OCI-M2 (cell line): ENCODE measurements around the gene ZFR2.
"Not testable (repeated sequence)": the region's sequence is repeated elsewhere in the genome, so short reads cannot be mapped to it uniquely, and the experiment has no call there.

Source experiments
- DNase-seq: peaks from one replicate; lab custom pipeline; 2025; ENCODE audit not compliant: unreplicated experiment; lab: John Stamatoyannopoulos, UW

The ZFR2 gene

GRCh38 chr19:3874695-3875094, 5.9 kb upstream of the ZFR2 start:
- not testable (repeated sequence) for DNase-seq

- DNase-seq, result no peak
Observed at GRCh38 chr19:3873151-3873550, 4.3 kb upstream of the ZFR2 start.

GRCh38 chr19:3867971-3868769, 668 bp downstream of the ZFR2 start:
- no peak for DNase-seq

DNA sequence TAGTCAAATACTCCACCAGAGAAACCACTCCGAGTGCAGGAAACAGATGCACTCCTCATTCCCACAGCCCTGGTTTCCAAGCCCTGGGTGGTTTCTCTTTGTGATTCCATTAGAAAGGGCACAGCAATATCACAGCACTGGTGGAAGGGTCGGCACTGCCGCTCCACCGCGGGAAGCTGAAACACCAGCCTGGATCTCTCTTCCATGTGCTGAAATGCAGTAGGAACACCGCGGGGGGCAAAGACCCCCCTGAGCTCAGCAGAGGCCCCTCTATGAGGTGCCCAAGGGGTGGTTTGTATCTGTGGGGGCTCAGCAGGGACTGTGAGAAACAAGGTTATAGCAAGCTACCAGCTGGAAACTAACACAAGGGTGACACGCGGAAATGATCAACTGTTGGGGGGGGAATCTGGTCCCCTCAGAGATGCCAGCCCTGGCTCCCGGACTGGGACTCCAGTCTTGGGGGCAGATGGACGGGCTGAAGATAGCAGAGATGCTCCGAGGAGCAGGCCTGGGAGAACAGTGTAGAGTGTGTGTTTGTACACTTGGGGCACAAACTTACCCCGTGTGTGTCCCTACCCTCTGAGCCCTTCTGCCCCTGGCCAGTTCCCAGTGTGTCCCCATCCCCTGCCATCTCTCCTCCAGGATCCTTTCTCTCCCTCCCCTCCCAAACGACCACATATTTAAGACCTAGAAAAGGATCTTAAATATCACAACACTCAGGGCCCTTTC, 1.8 kb downstream of the ZFR2 start:
- no peak for DNase-seq

- DNase-seq, result no peak
Observed at GRCh38 chr19:3863648-3864047, 5.2 kb downstream of the ZFR2 start.

DNA sequence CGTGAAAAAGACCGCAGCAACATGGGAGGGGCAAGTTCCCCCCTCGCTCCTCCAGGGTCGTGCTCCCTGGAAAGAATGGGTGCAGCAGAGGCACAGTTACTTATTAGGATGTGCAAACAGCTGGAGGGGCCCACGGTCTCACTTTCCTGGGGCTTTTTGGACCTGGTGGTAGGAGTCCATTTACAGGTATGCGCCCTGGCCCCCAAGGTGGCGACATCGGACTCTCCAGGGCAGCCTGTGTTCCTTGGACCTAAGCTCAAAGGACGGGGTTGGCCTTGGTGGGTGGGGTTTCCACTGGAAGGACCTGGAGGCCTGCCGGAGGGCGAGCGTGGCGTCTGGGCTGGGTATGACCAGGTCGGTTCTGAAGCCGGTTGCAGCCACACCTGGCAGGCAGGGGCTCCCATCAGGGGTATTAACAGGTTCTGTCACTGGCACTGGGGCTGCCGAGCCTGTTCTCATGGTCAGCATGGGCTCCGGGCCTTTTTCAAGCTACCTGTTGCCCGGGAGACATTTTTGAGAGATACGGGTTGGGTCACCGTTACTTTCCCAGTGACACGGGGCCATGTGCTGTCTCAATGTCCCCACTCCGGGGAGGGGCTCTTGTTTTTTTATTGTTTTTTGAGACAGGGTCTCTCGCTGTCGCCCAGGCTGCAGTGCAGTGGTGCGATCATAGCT, 5.9 kb downstream of the ZFR2 start:
- DNase-seq, result no peak

GRCh38 chr19:3860499-3860898, 8.3 kb downstream of the ZFR2 start:
- DNase-seq, result no peak

DNA sequence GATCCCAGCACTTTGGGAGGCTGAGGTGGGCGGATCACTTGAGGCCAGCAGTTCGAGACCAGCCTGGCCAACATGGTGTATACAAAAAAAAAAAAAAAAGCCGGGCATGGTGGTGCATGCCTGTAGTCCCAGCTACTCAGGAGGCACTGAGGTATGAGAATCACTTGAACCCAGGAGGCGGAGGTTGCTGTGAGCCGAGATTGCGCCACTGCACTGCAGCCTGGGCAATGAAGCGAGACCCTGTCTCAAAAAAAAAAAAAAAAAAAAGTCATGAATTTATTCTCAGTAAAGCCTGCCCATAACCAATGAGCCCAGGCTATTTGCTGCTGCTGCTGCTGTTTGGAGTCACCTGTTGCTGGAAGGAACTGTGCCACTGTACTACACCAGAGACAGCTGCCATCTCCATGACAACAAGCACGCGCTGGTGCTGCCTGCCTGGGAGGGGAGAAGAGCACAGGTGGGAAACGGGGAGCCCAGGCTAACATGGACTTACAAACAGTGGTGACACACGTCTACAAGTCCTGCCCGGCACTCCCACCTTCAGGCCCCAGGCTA, 11.3 kb downstream of the ZFR2 start:
- no peak for DNase-seq

- no peak for DNase-seq
Observed at GRCh38 chr19:3855320-3855719, 13.5 kb downstream of the ZFR2 start.

DNA sequence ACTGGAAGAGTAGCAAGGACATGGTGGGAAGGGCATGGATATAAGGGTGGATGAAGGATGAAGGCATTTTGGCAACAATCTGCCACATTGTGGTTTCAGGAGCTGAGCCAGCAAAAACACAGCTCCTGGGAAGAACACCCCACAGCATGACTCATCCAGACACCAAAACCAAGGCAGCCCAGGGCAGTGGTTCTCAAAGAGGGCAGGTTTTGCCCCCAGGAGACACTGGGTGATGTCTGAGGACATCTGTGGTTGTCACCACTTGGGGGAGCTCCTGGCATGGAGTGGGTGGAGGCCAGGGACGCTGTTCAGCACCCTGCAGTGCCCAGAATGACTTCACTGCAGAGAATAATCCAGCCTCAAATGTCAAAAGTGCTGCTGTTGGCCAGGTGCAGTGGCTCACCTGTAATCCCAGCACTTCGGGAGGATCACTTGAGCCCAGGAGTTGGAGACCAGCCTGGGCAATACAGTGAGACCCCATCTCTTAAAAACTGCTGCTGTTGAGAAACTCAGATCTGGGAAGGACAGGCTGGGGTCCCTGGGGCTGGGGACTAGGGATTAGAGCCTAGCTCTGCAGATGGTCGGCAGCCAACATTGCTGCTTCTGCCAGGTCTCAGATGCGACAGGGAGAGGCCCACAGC, 16.1 kb downstream of the ZFR2 start:
- no peak for DNase-seq

- no peak for DNase-seq
Observed at GRCh38 chr19:3852177-3852511, 16.7 kb downstream of the ZFR2 start.

DNA sequence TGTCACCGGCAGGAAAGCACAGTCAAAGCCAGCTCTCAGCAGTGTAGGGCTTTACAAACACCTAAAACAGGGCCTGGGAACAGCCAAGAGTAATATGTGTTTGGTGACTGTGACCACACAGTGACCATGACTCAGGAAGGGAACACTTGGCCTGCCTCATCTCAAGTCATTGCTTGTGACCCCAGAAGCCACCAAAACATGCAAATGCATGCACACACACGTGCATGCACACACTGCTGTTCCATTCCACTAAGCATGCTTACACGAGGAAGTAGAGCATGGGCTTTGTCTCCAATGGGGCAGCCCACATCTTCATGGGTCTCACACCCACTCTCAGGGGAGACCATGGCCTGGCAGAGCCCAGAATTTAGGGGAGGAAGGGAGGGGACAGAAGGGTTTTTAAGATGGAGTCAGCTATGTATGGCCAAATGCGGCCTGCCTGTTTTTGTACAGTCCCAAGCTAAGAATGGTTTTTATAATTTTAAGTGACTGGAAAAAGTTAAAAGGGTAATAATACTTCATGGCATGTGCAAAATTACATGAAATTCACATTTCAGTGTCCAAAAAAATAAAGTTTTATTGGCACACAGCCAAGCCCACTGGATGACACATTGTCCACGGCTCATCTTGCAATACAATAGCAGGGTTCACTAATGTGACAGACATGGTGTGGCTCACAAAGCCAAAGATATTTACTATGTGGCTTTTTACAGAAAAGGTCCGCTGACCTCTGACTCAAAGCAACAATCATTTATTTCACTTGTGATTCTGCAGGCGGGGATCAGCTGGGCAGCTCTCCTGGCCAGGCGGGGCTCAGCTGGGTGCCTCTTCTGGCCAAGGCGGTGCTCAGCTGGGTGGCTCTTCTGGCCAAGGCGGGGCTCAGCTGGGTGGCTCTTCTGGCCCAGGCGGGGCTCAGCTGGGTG, 17.3 kb downstream of the ZFR2 start:
- DNase-seq, result no peak

DNA sequence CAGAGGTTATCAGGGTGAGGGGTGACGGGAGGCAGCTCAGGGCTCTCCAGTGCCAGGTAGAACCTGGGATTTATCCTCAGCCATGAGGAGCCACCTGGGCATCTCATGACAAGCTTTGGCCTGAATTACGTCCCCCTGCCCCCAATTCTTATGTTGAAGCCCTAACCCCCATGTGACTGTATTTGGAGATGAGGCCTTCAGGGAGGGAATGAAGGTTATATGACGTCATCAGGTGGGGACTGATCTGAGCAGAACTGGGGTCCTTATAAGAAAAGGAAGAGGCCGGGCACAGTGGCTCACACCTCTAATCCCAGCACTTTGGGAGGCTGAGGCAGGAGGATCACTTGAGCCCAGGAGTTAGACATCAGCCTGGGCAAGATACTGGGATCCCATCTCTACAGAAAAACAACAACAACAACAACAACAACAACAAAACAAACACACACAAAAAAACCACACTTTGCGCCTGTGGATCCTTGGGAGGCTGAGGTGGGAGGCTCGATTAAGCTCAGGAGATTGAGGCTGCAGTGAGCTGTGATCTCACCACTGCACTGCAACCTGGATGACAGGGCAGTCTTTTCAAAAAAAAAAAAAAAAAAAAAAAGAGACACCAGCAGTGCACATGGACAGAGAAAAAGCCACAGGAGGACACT, 18.4 kb downstream of the ZFR2 start:
- no peak for DNase-seq

DNA sequence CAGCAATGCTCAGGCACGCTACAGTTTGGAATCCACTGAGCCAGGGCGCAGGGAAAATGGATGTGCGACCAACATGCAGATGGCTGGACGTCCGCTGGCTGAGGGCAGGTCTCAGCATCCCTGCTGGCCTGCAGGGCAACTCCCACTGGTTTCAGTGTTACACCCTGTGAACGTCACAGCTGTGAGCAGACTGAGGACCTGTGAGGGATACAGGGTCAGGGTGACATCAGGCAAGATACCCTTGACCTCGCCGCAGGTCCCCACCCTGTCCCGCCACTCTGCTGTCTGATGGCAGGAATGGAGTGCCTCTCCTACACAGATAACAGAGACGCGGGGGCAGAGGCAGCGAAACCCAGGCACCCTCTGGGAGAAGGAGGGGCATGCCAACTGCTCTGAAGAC, 19.1 kb downstream of the ZFR2 start:
- no peak for DNase-seq

GRCh38 chr19:3849092-3849491, 19.7 kb downstream of the ZFR2 start:
- DNase-seq, result no peak

DNA sequence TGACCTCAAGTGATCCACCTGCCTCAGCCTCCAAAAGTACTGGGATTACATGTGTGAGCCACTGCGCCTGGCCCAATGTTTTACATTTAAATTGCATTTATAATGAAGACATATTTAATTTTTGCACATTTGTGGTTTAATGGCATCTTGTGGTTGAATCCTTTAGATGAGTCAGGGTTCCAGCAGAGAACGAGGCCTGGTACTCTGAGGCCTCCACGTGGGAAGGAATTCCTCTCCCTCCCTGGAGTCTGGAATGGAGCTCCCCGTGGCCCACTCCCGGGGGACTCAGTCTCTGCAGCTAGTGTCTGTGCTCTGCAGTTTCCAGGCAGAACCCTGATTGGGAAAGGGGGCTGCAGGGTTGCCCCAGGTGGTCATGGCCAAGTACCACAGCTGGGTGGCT, 24.2 kb downstream of the ZFR2 start:
- DNase-seq, result no peak

DNA sequence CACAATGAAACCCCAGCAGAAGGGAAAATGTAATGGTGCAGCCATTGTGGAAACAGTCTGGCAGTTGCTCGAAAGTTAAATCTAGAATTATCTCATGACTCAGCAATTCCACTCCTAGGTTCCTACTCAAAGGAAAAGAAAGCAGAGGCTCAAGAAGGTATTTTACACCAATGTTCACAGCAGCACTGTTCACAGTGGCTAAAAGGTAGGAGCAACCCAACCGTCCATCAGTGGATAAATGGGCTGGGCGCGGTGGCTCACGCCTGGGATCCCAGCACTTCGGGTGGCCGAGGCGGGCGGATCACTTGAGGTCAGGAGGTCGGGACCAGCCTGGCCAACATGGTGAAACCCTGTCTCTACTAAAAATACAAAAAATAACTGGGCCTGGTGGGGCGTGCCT, 25.9 kb downstream of the ZFR2 start:
- DNase-seq, result no peak

DNA sequence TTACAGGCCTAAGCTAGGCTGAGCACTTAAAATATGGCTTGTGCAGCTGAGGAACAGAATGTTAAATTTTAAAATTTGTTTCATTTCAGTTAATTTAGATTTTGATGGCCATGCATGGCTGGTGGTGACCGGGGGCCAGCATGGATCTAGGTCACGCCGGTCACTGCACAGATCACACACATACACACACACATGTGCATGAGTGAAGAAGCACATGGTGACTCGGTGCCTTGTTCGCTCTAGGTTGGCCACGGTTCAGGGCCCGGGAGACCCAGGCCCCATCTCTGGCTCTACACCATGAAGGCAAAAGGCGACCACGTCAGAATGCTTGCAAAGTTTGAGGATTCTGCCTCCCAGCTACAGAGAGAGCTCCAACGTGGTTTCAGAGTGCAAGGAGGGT, 28.0 kb downstream of the ZFR2 start:
- no peak for DNase-seq

GRCh38 chr19:3839941-3840340, 28.9 kb downstream of the ZFR2 start:
- no peak for DNase-seq

GRCh38 chr19:3838661-3839060, 30.2 kb downstream of the ZFR2 start:
- no peak for DNase-seq
